Brain pericyte (primary cell): ENCODE measurements around the gene IKZF2.

ENCODE experiments used
- DNase-seq: peaks from one replicate; pipeline ENCODE4 v3.0.0-alpha.2; 2012; ENCODE audit warnings: low read depth, low spot score

IKZF2 gene

GRCh38 chr2:213101692-213102460, 49.5 kb downstream of the IKZF2 start:
- no peak for DNase-seq

DNA sequence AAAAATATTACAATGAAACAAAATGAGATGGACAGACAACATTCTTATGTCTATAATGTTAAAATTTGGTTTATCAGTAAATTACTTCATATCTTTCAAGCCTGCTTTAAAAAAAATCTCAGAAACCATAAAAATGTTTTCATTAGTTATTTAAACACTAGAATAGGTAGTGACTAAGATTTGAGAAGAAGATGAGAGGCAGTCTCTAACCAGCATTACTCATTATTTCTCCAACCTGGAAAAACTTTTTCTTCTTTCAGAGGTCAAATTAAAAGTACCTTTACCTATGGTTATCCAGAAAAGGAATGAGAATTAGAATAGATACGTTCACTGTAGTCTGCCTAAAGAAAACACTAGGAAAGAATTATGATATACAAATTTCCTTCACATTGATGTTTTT, 50.3 kb downstream of the IKZF2 start:
- no peak for DNase-seq

- DNase-seq = no peak
Observed at GRCh38 chr2:213098612-213099011, 52.8 kb downstream of the IKZF2 start.

DNA sequence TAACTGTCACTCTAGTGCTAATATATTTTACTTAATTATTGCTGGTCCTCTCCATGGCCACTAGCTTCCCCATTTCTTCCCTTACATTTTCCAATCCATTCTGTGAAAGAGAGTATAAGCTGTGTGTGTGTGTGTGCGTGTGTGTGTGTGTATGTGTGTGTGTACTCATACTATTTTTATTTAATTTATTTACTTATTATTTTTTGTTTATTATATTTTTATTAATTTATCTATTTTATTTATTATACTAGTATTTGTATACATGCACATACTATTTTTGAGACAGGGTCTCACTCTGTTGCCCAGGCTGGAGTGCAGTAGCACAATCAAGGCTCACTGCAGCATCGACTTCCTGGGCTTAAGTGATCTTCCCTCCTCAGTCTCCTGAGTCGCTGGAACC, 59.6 kb downstream of the IKZF2 start:
- no peak for DNase-seq

DNA sequence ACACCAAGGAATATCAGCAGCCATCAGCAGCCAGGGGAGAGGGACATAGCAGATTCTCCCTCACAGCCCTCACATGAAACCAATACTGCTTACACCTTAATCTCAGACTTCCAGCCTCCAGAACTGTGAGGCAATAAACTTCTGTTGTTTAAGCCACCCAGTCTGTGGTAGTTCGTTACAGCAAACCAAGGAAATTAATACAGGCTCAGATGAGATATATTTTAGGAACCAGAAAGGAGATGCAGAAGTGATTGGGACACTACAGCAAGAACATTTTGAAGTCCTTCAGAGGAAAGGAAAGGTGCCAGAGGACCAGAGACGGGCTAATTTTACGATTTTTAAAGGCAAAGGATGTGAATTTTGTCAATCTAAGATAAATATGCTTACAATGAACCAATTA, 60.6 kb downstream of the IKZF2 start:
- DNase-seq = no peak

DNA sequence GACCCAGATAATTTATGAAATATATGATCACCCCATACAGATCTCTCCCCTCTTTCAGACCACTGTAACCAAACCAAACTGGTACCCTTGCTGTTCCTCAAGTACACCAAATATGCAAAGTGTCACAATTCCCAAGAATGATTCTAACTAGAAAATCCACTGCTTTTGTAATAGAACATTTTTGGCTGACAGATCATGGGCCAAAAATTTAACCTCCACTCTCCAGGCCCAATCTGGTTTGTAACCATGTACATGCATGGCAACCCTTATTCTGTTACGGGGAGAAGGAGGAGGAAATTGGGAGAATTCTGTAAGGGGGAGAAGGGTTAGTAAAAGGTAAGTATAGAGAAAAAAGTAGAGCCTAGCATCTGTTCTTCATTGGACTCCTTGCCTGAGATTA, 62.0 kb downstream of the IKZF2 start:
- DNase-seq = no peak

- no peak for DNase-seq
Observed at GRCh38 chr2:213087040-213087439, 64.4 kb downstream of the IKZF2 start.

GRCh38 chr2:213086571-213086970, 64.8 kb downstream of the IKZF2 start:
- no peak for DNase-seq

- no peak for DNase-seq
Observed at GRCh38 chr2:213086050-213086449, 65.4 kb downstream of the IKZF2 start.

- no peak for DNase-seq
Observed at GRCh38 chr2:213085538-213085937, 65.9 kb downstream of the IKZF2 start.

DNA sequence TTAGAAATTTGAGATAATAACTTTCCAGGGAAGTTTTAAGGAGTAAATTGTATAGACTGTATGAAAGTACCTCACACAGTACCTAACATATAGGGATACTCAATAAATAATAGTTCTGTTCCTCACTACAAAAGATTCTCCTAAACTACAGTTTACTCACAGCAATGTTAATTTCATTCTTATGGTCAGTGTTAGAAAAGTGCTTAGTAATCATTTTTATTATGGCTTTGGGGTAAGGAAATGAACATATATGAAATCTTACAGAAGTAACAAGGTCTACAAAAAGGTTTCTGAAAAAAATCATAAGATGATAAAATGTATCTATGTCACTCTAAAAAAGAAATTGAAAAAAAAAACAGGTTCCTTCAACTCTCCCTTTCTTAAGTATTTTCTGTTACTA, 67.2 kb downstream of the IKZF2 start:
- DNase-seq = no peak

GRCh38 chr2:213080969-213081617, 70.3 kb downstream of the IKZF2 start:
- no peak for DNase-seq

DNA sequence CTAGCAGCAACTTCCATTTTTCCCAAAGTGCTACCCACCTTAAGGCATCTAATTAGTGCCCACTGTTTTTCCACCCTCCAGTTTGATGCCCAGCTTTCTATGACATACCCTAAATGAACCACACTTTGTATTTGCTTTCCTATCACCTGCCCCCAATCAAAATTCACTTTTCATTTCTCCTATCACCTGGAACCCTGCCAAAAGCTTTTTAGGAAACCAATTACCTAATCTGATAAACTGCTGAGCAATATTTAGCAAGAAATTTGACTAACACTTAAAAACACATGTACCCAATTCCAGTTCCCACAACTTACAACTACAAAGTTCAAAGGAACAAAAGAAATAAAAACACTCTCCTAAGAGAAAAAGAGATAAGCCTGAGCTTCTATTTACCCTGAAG, 71.7 kb downstream of the IKZF2 start:
- no peak for DNase-seq

DNA sequence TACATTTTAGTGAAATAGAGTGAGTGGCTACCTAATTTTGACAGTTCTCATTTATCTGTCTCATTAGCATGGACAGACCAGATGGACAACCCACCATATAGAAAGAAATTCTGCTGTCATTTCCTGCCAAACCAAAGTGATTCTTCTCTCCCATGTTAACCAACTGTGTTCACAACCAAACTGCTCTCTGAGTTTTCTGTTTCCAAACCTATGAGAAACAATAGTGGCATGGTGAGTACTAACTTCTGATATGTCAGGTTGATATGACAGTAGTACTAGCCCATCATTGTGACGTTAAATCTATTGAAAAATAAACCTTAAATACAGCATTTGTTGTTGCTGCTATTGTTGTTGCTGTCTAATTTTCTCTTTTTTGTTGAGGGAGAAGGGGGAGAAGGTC, 72.7 kb downstream of the IKZF2 start:
- DNase-seq = no peak

DNA sequence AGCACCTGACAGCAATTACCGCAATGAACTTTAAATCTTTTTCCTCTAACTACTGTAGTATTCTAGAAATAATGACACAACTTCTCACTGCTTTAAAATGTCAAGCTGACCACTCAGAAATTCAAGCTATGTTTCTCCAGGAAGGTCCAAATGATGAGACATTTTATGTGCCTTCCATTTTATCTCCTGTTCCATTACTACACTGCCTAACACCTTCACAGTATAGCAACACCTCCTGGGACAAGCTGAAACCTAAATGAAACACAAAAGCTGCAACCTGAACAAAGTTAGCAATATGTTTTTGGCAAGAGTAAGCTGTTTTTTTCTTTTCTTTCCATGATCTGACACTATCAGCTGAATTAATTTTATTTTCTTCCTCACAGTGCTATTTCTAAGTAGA, 81.9 kb downstream of the IKZF2 start:
- DNase-seq = no peak

GRCh38 chr2:213068676-213069359, 82.6 kb downstream of the IKZF2 start:
- no peak for DNase-seq

- DNase-seq = no peak
Observed at GRCh38 chr2:213067888-213068287, 83.5 kb downstream of the IKZF2 start.

DNA sequence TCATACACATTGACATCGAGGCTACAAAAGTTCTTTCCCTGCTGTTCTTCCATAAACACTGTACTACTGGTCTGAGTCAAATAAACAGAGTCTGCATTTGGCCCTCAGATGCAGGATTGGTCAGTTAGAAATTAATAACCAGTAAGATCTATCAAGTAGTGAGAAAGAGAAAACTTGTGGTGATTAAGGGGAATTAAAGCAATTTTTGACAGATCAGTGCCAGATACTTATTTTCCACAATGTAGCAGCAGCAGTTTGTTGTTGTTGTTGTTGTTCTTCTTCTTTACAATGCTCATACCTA, 85.0 kb downstream of the IKZF2 start:
- no peak for DNase-seq

DNA sequence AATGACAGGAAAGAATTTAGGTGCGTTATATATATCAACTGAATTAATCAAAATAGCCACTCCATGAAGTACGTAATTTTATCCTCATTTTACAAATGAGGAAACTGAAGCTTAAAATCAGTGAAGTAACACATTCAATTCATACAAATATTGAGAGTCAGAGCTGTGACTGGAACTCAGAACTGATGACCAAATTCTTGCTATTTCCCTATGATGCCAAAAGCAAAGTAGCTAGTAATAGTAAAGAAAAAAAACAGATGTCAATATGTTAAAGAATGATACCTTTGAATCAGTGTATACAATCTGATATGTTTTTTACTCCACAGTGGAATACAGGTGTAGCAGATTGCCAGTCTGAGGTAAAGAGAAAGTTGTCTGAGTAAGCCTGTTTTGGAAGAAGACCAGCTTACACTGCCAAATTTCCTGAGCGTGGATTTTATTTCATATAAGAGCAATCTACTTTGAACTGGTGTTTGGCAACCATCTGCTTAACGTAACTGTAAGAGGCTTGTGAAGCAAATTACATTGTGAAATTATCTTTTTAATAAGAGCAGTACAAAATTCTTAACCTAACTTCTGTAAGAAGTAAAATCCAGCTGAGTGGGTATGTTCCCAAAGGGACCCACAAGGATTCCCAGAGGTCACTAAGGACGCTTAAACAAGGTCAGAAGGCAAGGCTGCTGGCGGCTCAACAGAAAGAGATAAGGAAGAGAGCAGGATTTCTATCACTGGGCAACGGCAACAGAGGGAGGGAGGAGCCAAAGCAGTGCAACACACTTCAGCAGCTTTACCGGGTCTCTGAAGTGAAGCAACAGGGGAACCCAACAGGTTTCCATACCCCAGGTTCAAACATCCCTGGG, 85.6 kb downstream of the IKZF2 start:
- no peak for DNase-seq

DNA sequence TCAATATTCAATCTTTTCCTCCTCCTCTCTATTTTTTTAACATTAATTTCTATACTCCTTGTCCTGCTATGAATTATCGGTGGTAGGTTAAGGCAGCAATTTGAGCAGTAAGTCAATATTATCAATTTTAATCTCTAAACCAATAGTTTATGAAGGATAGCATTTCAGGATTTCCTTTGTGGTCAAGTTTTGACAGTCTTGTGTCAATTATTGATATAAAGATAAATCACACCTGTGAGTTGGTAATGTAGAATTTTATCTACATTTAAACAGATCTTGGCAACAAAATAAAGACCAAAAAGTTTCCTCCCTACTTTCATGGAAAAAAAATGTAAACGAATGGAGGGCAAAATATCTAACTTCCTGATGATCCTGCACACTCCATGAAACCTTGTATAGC, 87.3 kb downstream of the IKZF2 start:
- DNase-seq = no peak

GRCh38 chr2:213057977-213058376, 93.4 kb downstream of the IKZF2 start:
- DNase-seq = no peak

- DNase-seq = no peak
Observed at GRCh38 chr2:213046431-213046830, 105.0 kb downstream of the IKZF2 start.
